Fibroblast of pulmonary artery (primary cell): ENCODE measurements around the gene NECTIN3.

Source experiments
- DNase-seq: peaks from one replicate; pipeline ENCODE4 v3.0.0-alpha.2; 2010; ENCODE audit warnings: low read depth
- H3K4me3 ChIP-seq: replicated peaks from 2 replicates; pipeline ENCODE4 v1.5.1; 2011; ENCODE audit warnings: low read depth, mild to moderate bottlenecking, control low read depth, low read length, moderate library complexity
- TF ChIP-seq, protein P1 (sequence below): IDR thresholded peaks from 2 replicates; pipeline ENCODE4 v1.5.1; 2011; ENCODE audit warnings: mild to moderate bottlenecking, control low read depth, low read length, inconsistent platforms; ENCODE audit errors: missing control alignments

Gene NECTIN3

DNA sequence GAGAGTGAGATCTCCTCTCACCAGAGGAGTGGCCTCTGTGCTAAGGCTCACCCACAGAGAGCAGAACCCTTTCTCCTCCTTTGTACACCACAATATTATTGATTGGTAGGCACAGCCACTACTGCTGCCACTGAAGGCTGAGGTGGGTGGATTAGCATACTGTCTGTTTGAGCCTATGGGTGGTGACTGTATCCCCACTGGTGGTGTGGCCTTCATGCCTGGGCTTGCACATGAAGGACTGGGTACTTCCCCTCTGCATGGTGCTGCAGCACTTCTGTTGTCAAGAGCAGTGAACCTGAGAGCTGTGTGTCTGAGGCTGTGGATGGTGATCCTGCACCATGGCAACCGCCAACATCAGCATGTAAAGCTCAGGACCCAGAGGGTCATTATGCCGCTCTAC is 35.7 kb upstream of the NECTIN3 start:
- DNase-seq, result no peak
- H3K4me3 ChIP-seq, result no peak overlapping the region
- TF ChIP-seq, protein P1, sequence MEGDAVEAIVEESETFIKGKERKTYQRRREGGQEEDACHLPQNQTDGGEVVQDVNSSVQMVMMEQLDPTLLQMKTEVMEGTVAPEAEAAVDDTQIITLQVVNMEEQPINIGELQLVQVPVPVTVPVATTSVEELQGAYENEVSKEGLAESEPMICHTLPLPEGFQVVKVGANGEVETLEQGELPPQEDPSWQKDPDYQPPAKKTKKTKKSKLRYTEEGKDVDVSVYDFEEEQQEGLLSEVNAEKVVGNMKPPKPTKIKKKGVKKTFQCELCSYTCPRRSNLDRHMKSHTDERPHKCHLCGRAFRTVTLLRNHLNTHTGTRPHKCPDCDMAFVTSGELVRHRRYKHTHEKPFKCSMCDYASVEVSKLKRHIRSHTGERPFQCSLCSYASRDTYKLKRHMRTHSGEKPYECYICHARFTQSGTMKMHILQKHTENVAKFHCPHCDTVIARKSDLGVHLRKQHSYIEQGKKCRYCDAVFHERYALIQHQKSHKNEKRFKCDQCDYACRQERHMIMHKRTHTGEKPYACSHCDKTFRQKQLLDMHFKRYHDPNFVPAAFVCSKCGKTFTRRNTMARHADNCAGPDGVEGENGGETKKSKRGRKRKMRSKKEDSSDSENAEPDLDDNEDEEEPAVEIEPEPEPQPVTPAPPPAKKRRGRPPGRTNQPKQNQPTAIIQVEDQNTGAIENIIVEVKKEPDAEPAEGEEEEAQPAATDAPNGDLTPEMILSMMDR, result no peak

GRCh38 chr3:111040959-111041358 is 30.7 kb upstream of the NECTIN3 start:
- H3K4me3 ChIP-seq, result no peak overlapping the region
- TF ChIP-seq, protein P1, result no peak
- no peak for DNase-seq

GRCh38 chr3:111045564-111045963 is 26.1 kb upstream of the NECTIN3 start:
- TF ChIP-seq, protein P1, result no peak
- no peak overlapping the region for H3K4me3 ChIP-seq
- DNase-seq, result no peak

GRCh38 chr3:111047042-111047441 is 24.6 kb upstream of the NECTIN3 start:
- no peak overlapping the region for H3K4me3 ChIP-seq
- TF ChIP-seq, protein P1, result no peak
- DNase-seq, result no peak

DNA sequence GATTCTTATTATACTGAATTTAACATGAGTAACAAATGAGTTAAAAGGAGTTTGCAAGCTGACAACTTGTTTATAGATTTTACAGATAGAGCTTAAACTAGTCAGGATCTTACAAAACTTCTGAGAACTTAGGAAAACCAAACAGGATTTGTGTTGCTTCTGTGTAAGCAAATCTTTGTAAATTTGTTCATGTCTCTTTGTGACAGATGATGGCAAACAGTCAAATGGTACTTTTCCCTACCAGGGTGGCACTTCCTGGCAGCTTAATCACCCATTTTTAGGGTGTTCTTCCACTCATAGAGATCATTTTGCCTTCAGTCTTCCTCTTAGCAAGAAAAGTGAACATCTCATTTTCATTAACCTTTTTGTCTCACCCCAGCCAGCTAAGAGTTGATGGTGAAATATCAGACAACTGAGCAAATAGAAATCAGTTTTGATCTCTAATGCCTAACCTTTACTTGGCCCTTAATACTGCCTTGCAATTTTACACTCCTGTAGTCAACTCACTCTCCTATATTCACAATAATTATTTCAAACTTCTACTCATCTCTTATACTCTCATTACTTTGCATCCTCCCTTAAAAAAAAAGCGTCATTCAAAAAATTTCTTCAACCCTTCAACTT is 23.7 kb upstream of the NECTIN3 start:
- no peak overlapping the region for H3K4me3 ChIP-seq
- DNase-seq, result no peak
- TF ChIP-seq, protein P1, result no peak

- TF ChIP-seq, protein P1, result no peak
- no peak for DNase-seq
- H3K4me3 ChIP-seq, result no peak overlapping the region
Observed at GRCh38 chr3:111051354-111051753, 20.3 kb upstream of the NECTIN3 start.

GRCh38 chr3:111068574-111068973 is 3.0 kb upstream of the NECTIN3 start:
- no peak overlapping the region for H3K4me3 ChIP-seq
- TF ChIP-seq, protein P1, result no peak
- no peak for DNase-seq
